GM18502 (cell line): Measurements from ENCODE around the gene NAPB.
A peak's percentile ranks its signal among the peaks of the same experiment; 100 is the strongest.

Source experiments
- ATAC-seq: cut with Tn5 transposase; IDR thresholded peaks from one replicate; pipeline ENCODE4 v1.9.1; 2021; ENCODE audit warnings: mild to moderate bottlenecking; ENCODE audit not compliant: unreplicated experiment, poor library complexity

NAPB gene

DNA sequence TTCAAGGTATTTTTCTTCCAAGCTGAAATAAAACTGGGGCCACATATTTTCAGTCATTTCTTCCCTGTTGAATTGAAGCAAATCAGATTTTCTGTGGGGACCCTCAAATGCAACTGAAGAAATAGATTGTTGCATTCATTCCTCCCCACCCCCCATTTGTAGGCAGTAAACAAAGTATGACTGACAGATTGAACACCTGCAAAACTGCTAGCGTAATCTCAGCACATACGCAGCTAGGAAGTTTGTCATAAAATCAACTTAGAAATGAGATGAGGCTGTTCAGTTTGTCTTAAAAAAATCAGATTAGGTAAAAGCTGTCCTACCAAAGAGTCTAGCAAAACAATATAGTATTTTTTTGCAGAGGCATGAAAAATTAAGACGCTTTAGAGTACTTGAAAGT, 50.4 kb downstream of the NAPB start:
- ATAC-seq, result no peak

DNA sequence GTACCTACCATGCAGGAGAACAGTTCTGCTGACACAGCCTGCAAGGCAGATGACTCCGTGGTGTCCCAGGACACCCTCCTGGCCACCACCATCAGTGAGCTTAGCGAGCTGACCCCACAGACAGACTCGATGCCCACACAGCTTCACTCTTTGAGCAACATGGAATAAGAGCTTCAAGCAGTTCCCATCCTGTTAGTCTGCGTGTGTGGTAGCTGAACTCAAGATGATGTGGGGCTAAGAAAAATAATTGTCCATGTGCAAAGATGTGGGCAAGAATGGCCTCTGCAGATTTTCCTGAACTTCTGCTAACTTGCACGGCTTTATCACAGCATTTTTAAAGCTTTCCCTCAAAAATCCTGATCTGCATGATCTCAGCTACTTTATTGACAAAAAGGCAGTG, 51.0 kb downstream of the NAPB start:
- no peak for ATAC-seq

DNA sequence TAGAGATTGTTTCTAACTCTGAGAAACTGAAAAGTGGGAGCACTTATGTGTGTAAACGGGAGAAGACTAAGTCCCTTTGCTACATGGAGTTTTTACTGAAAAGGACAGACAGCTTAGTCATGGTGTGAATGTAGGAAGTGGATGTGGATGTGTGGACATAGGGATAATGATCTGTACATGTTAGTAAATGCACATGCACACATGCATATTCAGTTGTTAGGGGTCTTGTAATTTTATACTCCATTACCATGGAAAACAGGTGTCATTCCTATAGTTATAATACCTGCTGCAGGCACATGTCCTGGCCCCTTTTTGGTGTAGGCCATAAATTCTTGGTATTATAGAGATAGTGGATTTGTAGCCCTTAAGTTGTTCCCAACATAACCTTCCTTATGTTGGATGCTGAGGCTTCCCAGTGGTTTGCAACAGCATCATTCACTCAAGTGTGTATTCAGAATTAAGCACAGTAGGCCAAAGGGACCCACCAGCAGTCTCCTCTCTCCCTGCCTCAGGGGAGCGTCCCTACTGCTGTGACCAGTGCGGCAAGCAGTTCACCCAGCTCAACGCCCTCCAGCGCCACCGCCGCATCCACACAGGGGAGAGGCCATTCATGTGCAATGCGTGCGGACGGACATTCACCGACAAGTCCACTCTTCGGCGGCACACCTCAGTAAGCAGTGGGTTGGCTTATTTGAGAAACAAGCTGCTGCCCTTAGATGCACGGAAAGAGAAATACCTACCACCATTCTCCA, 52.0 kb downstream of the NAPB start:
- no peak for ATAC-seq

DNA sequence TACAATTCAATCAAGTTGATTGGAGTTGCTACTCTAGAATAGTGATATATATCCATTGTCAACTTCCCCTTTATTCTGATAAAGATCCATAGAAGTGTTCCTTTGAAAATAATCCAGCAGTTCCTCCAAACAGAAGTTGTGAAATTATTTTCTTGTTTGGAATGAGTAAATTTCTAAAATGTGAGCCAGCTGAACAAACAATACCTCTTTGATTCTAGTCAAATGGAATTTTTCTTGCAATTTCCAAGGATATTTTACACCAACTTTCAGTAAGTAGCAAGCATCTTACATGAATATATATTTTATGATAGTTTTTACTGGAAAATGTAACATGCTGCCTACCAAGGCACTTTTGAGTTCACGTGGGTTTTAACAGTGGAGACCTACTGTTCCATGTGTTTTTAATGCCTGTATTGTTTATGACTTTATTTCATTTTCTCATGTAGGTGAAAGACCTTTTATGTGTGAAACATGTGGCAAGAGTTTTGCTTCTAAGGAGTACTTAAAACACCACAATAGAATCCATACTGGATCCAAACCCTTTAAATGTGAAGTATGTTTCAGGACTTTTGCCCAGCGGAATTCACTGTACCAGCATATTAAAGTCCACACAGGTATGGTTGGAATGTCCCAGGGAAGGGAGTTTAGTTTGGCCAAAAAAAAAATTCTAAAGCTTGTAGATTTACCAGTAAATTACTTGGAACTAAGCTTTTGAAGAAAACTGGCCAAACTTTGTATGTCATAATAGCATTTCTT, 52.8 kb downstream of the NAPB start:
- no peak for ATAC-seq

DNA sequence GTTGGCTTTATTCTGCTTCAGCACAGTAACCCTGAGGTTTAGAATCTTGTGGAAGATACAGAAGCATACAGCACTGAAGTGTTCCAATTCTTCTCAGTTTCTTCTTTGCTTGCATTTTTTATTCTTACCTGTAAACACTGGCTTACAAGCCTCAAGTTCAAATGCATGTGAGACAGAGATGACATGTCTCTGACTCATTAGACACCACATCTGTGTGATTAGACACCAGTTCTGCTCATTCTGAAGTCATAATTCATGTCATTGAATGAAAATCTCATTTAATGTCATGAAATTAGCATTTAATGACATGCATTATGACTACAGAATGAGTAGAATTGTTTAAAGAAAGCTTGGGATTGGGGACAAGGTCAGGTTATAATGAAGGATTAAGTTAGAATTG, 53.5 kb downstream of the NAPB start:
- no peak for ATAC-seq

DNA sequence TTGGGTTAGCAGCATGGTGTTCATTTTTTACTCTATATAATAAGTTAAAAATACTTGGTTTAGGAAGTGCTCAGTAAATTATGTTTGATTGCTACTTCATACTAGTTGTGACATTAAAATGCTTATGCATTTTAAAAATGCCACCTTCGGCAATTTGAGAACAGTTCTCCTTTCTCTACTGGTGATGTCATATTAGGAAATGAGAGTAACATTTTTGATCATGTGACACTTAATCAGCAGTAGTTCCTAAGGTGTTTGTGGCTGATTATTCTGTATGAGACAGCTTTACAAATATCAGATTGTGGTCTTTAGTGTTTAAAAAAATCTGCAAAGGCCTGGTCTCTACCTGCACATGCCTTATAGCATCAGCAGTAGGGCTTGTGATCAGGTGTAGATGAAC, 54.9 kb downstream of the NAPB start:
- ATAC-seq, result no peak

DNA sequence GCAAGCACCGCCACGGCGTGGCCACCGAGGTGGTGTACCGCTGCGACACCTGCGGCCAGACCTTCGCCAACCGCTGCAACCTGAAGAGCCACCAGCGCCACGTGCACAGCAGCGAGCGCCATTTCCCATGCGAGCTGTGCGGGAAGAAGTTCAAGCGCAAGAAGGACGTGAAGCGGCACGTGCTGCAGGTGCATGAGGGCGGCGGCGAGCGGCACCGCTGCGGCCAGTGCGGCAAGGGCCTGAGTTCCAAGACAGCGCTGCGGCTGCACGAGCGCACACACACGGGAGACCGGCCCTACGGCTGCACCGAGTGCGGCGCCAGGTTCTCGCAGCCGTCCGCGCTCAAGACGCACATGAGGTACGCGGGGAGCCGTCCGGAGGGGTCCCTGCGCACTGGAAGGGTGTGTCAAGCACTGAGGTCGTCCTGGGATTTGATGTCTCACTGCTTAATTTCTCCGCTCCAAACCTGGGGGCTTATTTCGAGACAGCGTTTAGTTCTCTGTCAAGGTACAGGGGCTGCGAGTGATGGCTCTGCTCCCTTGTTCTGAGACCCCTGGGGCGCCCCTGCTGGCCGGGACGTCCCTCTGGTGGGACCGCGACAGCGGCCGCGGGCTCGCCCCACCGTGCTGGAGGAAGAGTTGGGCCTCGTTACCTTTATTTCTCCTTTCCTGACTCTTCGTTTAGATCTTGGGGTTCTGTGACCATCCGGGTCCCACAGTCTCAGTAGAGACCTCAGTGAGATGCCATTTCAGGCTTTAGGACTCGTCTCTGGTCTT, 55.7 kb downstream of the NAPB start:
- ATAC-seq, result no peak

DNA sequence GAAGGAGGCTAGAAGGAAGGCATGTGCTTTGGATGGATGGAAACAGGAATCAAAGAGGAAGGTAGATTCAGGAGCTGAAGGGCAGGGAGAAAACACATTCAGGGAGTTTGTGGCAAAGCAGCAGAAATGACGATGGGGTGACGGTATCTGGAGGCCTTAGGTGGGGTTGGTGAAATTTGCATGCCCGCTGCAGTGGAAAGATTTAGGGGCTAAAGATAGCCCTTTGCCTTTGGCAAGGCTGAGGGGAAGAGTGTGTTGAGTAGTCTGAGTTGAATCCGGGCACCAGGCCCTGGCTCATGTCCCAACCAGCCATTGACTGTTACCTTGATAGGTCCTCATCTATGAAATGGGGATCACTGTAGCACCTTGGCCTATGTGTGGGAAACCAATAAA, 58.0 kb downstream of the NAPB start:
- no peak for ATAC-seq

DNA sequence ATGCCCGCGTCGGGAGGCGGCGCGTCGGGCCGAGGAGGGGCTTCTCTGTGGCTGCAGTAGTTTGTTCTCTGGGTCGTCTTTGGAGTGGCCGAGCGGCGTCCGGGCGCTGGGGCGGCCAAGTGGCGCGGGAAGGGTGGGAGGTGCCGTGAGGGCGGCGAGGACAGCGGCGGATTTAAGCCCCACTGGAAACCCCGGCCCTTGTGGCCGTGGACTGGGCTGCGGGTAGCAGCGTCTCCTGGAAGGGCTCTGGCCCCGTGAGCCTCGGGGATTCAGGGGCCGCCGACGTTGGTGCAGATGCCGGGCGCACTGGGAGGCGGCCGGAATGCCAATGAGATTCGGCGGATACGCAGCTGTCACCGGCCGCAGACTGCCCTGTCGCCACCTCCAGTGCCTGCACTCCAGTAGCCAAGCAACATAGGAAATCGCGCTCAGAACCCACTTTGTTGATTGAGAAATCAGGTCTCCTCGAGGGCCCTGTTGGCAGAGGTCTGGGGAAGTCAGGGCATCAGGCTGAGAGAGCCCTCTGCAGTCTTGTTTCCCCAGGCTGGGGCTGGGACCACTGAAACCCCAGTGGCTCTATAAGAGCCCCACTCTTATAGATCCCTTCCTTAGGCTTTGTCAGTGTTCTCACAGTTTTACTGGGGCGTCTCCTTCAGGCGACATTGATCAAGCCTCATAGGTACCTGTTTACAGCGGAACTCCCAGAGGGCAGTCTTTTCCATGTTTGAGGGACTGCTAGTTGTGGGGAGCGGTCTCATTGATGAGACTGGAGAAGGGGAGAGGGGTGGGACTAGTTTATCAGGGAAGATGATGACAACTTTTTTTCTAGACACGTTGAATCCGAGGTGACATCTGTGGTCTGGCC, 58.7 kb downstream of the NAPB start:
- ATAC-seq, result peak; percentile 29

DNA sequence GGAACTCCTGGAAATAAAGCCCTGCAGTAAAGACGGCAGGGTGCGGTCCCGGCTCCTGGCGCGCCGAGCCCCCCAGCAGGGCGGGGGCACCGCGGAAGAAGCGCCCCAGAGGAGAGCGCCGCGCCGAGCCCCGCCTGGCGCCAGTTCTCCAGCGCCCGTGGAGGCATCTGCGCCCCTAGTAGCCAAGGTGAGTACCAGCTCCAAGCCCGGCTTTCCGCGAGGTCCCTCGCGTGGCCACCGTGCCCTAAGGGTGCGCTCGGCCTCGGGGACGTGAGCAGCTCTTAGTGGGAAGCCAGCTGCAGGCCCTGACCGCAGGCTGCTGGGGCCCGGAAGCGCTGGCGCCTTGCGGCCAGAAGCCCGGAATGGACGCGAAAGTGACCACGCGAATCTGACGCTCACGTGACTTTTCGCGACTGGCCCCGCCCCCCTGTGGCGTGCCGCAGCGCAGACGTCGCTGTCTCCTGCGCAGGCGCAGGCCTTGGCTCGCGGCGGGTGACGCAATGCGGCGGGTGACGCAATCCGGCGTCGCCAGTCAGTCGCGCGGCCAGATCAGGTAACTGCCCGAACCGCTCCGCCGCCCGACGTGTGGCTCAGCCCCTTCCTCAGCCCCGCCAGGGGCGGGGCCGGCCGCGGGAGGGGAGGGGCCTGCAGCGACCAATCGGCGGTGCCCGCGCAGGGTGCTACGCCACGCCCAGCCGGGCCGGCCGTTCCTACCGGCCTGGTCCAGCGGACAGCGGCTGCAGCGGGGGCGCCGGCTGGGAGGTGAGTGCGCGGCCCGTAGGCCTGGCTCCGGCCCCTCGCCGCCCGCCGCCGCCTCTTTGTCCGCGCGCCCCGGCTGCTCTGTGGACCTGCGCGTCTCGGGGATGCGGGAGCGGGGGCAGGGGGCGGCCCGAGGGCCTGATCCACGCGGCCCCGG, 59.6 kb downstream of the NAPB start, which contains the start of gene GZF1:
TSS of gene GZF1 (plus strand) at position 707 of the 916 bp plus-strand sequence. CDS start 2,202 bp downstream, outside the sequence.
- ATAC-seq, result peak; percentile 74

DNA sequence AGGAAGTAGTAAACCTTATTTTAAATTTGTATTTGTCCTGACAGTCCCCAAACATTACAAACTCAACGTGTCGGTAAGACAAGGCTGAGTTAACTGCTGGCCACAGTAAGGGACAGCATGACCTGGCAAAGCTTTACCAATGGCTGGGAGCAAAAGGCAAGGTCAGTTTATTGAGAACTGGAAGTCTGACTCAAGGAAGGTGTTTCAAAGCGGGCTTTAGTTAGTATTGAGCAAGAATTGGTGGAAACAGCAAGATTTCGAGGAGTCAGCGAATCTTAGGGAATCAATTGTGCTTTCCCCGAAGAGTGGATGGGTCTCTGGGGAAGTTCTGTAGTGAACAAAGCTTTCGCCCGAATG, 60.2 kb downstream of the NAPB start:
- no peak for ATAC-seq

DNA sequence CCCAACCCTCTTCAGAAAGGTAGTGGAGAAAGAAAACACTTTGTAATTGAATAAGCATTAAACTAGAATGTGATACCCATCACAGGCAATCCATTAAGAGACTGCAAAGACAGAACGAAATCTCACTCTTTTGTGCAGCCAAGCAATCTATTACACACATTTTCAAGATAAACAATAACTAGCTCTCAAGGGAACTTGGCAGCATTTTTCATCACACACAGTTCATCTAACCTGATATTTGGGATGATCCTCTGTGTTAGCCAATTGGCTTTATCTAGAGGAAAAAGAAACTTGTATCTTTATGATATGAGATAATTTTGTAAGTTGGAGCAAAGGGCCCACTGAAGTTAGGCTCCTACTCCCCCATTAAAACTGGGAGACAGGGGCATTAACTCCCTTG, 60.8 kb downstream of the NAPB start:
- no peak for ATAC-seq

DNA sequence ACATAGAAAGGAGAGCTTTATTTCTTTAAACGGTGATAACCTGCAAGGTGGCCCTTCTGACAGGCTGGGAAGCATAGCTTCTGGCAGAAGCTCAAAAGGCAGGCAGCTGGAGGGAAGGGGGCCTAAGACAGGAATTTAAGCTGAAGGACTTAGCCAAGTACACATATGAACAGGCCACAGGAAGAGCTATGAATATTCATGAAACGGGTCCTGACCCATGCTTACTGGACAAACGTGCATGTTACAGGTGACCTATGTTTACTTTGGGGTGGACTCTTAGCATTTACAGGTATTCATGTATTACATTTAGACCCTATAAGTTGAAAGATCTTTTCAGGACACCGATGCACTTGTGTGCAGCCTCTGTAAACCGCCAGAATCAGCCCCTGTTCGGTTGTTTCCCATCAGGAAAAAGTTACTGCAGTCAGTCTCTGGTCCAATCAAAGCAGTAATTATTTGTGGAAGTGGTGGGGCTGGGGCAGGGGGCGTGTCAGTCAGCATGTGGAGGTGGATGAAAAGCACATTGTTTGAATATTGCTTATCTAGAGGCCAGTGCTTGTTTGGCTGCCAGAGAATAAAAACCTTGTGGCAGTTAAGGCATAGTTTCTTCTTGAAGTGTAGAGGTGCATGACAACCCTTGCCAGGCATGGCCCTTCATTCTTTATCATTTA, 62.2 kb downstream of the NAPB start:
- no peak for ATAC-seq

DNA sequence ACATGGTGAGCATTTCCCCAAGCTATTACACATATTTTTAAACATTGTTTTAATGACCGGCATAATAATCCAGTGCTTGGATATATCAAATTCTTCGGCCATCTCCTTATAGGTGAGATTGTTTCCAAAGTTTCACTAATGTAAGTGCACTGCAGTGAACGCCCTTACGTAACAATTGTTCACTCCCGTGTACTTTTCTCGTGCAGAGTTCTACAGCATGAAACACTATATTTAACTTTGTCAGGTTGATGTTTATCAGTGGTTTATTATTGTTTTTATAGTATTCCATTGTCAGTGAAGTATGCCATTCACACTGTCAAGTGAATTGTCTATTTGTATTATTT, 62.8 kb downstream of the NAPB start:
- ATAC-seq, result no peak

DNA sequence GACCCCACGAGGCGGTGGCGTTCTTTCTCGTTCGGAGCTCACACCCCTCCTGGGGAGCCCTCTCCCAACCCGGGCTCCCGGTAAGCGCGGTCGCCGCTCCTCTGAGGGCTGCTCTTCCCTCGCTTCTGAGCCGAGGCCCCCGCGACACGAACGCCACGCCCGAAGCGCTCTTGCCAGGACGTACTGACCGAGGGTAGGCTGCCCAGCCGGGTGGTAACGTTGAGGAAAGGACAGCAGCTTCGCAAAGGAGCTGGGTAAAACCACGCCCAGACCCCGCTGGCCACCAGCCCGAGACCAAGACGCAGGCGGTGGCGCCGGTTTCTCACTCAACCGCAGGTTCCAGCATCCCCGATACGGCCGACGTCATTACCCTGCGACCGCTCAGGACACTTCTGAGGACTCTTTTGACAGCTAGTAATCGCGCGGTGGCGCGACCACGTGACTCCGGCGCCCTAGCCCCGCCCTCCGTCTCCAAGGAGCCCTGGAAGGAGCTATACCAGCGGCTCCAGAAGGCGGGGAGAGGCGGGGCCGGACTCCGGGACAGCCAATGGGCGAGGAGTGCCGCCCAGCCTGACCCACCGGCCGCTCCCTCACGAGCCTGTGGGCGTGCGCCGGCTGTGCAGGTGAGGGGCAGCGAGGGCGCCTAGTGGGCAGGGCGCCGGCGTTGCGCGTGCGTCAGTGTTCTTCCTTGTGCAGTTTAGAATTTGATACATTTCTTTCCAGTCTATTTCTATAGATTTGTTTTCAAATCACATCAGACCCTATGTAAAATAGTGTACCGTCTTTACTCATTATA, 63.3 kb downstream of the NAPB start:
- peak; percentile 80 for ATAC-seq

DNA sequence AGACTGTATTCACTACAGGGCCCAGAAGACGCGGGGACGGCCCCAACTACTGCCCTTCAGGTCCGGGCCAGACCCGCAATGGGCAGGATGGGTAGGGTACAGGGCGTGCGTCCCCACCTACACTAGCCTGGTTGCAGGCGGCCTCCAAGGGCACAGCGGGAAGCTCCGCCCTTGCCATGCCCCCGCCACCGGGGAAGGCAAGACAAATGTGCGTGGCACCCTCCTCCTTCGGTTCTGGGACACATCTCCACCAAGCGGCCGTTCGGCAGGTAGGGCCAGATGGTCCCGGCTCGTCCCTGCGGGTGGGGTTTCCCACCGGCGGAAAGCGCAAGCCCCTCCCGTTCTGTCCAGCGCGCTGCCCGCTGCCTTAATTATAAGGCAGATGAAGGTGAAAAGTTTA, 65.1 kb downstream of the NAPB start:
- ATAC-seq, result no peak

DNA sequence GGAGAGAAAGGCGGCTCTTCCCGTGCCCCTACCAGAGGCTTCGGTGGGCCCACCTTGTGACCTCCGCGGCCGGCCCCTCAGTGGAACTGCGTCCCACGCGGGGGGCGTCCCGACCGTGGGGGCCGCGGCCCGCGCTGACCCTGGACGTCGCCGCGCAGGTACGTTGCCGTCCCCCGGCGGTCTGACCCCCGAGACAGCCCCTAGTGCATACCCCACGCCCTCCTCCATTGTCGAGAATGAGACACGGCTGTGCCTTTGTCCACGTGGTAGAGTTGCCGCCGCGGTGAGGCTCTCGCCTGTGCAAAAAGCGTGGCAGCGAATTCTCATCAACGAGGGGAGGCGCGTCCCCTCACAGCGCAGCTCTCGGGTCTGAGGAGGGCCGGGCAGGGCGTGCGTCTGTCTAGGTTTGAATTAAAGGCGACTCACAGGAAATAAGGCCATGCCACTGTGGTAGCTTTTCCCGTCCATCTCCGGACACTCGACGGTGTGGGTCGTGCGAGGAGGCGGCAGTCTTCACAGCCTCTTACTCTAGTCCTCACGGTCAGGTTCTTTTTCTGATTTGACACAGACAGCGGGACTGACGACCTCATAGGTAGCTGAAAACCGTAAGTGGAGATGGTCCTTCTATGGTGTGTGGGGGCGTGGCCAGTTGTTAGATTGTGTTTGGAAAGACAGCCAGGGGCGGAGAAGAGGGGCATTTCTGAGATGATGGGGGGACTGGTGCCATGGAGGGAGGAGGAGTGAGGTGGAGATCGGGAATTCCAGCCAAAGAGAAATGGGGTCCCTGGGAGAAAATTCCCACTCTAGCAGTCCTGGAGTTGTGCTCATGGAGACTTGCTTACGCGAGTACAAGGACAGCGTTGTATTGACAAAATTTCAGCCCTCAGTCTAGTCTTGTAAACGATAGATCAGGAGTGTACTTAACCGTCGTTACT, 70.1 kb downstream of the NAPB start:
- peak; percentile 31 for ATAC-seq
